GM19455 (cell line): Measurements from ENCODE around the gene ELF1.
"Not testable (repeated sequence)": the region's sequence is repeated elsewhere in the genome, so short reads cannot be mapped to it uniquely, and the experiment has no call there.

Source experiments
- ATAC-seq: cut with Tn5 transposase; IDR thresholded peaks from one replicate; pipeline ENCODE4 v1.9.1; 2021; ENCODE audit not compliant: unreplicated experiment

The ELF1 gene

GRCh38 chr13:41042419-41042818 lies 23.3 kb upstream of the ELF1 start:
- ATAC-seq, result not testable (repeated sequence)

DNA sequence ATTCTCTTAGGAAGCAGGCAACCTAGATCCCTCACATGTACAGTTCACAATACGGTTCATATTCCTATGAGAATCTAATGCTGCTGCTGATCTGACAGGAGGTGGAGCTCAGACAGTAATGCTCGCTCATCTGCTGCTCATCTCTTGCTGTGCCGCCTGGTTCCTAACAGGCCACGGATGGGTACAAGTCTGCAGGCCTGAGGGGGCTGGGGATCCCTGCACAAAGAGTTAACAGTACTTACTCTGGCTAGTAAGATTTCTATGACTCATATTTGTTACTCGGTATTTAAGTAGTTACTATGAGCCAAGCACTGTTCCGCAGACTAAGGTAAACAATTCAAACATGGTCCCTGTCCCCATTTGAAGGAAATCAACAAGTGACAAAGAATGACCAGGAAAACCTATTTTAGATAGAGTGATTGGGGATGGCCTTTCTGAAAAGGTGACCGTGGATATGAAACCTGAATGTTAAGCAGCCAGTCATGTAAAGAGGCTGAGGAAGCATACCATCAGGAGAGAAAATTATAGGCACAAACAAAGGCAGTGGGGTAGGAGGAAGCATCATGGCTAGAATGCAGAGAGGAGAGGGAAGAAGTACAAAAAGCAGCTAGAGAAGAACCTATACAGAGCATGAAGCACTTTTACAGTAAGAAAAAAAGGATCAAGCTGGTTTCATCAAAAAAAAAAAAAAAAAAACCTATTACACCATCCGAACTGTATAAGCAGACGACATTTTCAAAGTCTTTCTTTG lies 21.6 kb upstream of the ELF1 start:
- ATAC-seq, result no peak

- ATAC-seq, result no peak
Measured at GRCh38 chr13:41039746-41040145, 20.6 kb upstream of the ELF1 start.

DNA sequence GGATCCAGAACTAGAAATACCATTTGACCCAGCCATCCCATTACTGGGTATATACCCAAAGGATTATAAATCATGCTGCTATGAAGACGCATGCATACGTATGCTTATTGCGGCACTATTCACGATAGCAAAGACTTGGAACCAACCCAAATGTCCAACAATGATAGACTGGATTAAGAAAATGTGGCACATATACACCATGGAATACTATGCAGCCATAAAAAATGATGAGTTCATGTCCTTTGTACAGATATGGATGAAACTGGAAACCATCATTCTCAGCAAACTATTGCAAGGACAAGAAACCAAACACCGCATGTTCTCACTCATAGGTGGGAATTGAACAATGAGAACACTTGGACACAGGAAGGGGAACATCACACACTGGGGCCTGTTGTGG lies 17.4 kb upstream of the ELF1 start:
- not testable (repeated sequence) for ATAC-seq

GRCh38 chr13:41034881-41035280 lies 15.8 kb upstream of the ELF1 start:
- ATAC-seq, result no peak

- no peak for ATAC-seq
Measured at GRCh38 chr13:41034382-41034781, 15.3 kb upstream of the ELF1 start.

- no peak for ATAC-seq
Measured at GRCh38 chr13:41032691-41033376, 13.7 kb upstream of the ELF1 start.

GRCh38 chr13:41029629-41030028 lies 10.5 kb upstream of the ELF1 start:
- no peak for ATAC-seq

- ATAC-seq, result no peak
Measured at GRCh38 chr13:41028051-41028450, 8.9 kb upstream of the ELF1 start.

DNA sequence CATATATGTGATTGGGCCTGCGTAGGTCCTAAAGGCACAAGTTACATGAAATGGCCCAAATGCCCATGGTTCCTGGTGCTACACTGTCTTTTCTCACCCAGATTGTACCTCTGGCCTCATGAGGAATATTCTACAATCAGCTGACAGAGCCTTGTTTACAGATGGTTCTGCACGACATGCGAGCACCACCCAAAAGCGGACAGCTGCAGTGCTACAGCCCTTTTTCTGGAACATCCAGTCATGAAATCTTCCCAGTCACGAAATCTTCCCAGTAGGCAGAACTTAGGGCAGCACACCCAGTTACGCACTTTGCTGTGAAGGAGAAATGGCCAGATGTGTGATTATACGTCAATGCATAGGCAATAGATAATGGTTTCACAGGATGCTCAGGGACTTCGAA lies 7.7 kb upstream of the ELF1 start:
- no peak for ATAC-seq

- no peak for ATAC-seq
Measured at GRCh38 chr13:41025518-41025917, 6.4 kb upstream of the ELF1 start.

DNA sequence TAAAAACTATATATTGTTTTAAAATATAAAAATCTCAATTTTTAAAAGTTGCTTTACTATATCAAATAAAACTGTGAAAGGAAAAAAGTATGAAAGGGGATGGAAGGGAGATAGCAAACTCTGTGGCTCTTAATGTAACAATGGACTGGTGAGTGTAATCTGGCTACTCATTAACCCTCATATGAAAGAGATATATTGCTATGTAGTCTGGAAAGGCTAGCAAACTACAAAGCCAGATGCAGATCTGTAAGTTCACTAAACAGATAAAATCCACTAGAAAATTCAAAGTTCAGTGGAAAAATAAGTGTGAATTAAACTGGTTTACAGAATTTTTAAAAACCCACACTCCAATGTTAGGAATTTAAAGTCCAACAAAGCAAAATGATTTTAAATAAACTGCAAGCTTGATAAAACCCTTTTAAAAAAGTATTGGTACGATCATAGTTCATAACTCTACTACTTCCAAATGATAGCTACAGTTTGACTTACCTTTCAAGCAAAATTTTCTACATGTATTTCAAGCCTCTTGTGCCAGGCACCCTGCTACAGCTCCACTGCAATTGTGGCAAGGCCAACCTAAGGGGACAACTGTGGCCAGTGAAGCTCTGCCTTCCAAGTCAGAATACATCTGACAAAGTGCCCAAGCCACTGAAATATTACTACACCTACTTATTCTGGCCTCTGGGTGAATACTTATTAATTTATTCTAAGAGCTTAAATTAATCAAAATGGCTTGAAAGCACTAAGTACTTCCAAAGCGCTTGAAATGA lies 647 bp upstream of the ELF1 start:
- ATAC-seq, result no peak

- no peak for ATAC-seq
Measured at GRCh38 chr13:41018602-41018948, 541 bp downstream of the ELF1 start.

DNA sequence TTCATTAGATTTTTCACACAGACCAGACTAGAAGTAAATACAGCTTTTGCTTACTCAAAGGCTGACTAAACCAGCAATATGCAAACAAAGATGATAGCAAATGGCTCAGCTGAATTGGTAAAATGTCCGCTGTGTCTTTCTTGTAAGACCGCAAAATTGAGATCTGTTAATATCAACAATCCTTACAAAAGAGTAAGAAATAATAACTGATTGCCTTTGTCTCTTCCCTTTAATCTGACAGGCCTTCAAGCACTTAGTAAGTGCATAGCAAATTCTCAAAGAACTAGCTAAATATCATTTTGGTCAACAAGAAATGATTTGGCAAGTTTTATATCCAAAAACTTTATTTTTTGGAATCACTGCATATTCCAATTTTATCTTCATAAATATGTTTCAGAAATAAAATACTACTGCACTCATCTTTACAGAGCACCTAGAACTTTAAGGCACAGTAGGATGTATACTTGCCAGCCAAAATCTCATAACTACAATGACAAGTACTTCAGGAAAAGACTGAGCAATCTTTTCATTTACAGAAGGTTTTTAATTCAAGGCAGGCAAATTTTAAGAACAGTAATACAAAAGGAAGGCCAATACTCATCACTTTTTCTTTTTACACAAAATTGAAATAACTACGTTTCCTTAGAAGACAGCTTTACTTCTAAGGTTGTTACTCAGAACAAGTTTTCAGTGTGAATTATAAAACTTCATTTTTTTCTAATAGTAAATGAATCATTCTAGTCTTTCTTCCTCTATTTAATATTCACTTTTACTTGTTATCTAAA lies 1.1 kb downstream of the ELF1 start:
- no peak for ATAC-seq

DNA sequence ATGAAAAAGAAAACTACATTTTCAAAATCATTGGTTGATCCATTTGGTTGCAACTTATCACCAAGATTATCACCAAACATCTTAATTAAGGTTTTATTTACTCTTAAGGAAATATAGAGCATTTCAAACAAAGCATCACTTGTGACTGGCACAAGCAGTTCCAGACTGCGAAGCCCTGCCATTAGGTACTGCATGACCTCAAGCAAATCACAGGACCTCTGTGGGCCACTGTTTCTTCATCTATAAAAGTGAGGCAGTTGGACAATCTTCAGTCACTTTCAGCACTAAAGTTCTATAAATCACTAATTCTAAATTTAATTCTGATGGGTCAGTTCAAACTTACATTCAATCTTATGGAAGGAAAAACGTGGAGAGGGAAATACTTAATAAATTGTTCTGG lies 2.0 kb downstream of the ELF1 start:
- no peak for ATAC-seq

DNA sequence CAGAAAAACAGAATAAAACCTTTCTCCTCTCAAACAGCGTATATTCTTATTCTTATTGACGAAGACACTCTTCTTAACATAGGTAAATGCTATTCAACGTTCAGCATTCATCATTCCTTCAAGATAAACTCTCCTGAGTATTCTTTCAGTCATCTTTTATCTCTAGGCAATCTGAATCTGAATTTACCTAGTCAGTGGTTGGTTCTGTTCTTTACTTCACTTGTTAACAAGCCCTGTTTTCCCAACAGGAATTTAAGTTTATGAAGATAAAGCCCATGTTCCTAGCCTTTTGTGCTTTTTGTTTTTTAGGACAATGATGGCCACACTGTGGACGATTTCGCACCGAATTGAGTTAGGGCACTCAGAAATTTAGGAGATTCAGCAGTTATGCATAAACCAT lies 3.2 kb downstream of the ELF1 start:
- ATAC-seq, result no peak

GRCh38 chr13:41013835-41014234 lies 5.3 kb downstream of the ELF1 start:
- ATAC-seq, result no peak

GRCh38 chr13:41012536-41012935 lies 6.6 kb downstream of the ELF1 start:
- no peak for ATAC-seq

DNA sequence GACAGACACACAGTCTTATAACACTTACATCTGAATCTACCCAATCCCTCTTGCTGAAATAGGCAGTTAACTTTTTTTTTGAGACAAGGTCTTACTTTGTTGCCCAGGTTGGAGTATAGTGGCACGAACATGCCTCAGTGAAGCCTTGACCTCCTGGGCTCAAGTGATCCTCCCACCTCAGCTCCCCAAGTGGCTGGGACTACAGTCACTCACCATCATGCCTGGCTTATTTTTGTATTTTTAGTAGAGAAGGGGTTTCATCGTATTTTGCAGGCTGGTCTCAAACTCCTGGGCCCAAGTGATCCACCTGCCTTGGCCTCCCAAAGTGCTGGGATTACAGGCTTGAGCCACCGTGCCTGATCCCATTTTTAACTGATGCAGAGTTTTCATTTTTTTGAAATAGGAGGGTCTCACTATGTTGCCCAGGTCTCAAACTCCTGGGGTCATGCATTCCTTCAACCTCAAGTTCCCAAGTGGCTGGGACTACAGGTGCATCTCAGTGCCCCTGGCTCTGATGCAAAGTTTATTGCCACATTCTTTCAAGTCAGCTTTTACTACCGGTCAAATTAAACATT lies 7.6 kb downstream of the ELF1 start:
- no peak for ATAC-seq

DNA sequence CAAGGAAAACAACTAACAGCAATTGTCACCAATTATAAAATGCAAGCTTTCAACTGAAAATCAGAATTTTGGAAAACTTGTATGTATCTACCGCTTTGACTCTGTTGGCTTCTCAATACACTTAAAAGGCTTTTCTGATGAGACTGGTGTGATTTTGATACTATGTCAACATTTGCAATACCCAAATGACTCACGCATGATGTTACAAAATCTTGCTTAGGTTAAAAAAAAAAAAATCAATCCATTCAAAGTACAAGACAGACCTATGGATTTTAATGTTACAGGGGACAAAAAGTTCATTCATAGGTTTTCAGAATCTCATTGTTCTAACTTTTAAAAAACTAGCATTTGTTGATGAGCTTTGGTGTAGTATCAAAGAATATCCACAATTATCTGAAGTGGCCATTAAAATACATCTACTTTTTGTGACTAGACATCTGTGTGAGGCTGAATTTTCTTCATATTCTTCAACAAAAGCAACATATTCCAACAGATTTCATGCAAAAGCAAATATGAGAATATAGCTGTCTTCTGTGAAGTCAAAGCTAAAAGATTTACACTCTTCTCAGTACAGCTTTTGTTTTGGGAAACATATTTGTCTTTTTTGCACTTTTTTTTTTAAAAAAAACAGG lies 10.7 kb downstream of the ELF1 start:
- no peak for ATAC-seq

DNA sequence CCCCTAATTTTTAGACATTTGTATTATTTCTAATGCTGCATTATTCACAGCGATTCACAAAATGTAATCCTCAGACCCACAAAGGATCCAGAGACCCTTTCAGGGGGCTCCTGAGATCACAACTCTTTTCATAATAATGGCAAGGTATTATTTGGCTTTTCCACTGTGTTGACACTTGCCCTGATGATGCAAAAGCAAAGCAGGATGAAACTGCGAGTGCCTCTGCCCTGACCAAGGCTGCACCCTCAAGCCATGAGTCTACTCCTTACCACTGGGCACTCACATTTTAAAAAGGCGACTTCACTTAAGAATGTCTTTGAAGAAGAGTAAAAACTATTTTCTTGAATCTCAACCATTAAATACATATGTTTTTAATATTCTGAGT lies 11.4 kb downstream of the ELF1 start:
- no peak for ATAC-seq
